H1 (cell line): ENCODE results near the gene BNC1. TPM values are rescaled to one million over a fixed set of nuclear protein-coding genes. Genes with fewer than 3 reads are reported as not detected.

Experiments used
- CTCF ChIA-PET: fragments of 300-600 bp; sonication (Branson Sonifier 250); formaldehyde crosslinking; loops from one replicate; lab custom pipeline; 2021; ENCODE audit not compliant: partially characterized antibody; lab: Charles Lee
- POLR2A ChIA-PET: fragments of 300-600 bp; sonication (Branson Sonifier 250); formaldehyde crosslinking; loops from one replicate; lab custom pipeline; 2021; ENCODE audit warnings: inconsistent platforms; ENCODE audit not compliant: partially characterized antibody; lab: Charles Lee
- DNase-seq, 2 experiments: peaks; one replicate each; pipeline versions ENCODE4 v3.0.0 to v3.0.0-alpha.2; 2010 to 2022; ENCODE audit warnings: low spot score in 2 of 2, low read depth in 1 of 2, mixed read lengths in 1 of 2
- FAIRE-seq: peaks from 2 replicates; lab custom pipeline; 2011; peaks lifted over from hg19 to GRCh38; lab: Jason Lieb, UNC
- H2AFZ ChIP-seq: 2 replicates; pipeline ENCODE4 v1.8.1; 2012; ENCODE audit warnings: low read length, inconsistent platforms
- H2AK5ac ChIP-seq: 2 replicates; pipeline ENCODE4 v1.6.1; 2013; ENCODE audit warnings: low read depth, low read length
- H2BK120ac ChIP-seq: replicated peaks from 2 replicates; pipeline ENCODE3; 2013; ENCODE audit warnings: low read depth, low read length, inconsistent platforms
- H2BK12ac ChIP-seq: 2 replicates; pipeline ENCODE4 v1.6.1; 2013; ENCODE audit warnings: low read depth, low read length
- H2BK15ac ChIP-seq: 2 replicates; pipeline ENCODE4 v1.6.1; 2013; ENCODE audit warnings: low read length
- H2BK20ac ChIP-seq: 2 replicates; pipeline ENCODE4 v1.6.1; 2013; ENCODE audit warnings: low read length
- H2BK5ac ChIP-seq: 2 replicates; pipeline ENCODE4 v1.6.1; 2013; ENCODE audit warnings: low read depth, low read length
- H3K14ac ChIP-seq: 2 replicates; pipeline ENCODE4 v1.6.1; 2013; ENCODE audit warnings: inconsistent platforms; ENCODE audit not compliant: insufficient read length
- H3K18ac ChIP-seq: 2 replicates; pipeline ENCODE4 v1.6.1; 2013; ENCODE audit warnings: low read length; ENCODE audit errors: extremely low read depth
- H3K23ac ChIP-seq: 2 replicates; pipeline ENCODE4 v1.6.1; 2013; ENCODE audit warnings: inconsistent platforms; ENCODE audit not compliant: insufficient read length
- H3K23me2 ChIP-seq: 2 replicates; pipeline ENCODE4 v1.6.1; 2013; ENCODE audit warnings: low read depth, low read length
- H3K27ac ChIP-seq: 2 replicates; pipeline ENCODE4 v1.6.1; 2011; ENCODE audit warnings: low read depth, low read length, inconsistent platforms
- H3K27me3 ChIP-seq, 4 experiments: replicated peaks in 1 of 4; 1 replicate in 1 of 4; 2 replicates in 3 of 4; pipeline versions ENCODE4 v1.6.1 to v1.8.1; 2011 to 2013; ENCODE audit warnings: low read length in 3 of 4, mild to moderate bottlenecking in 3 of 4, inconsistent platforms in 2 of 4, mixed read lengths in 2 of 4, moderate library complexity in 1 of 4; ENCODE audit not compliant: control insufficient read depth in 3 of 4, insufficient read depth in 3 of 4; ENCODE audit errors: extremely low read depth in 1 of 4
- H3K36me3 ChIP-seq, 4 experiments: 2 replicates each; pipeline versions ENCODE4 v1.6.1 to v1.8.1; 2011 to 2013; ENCODE audit warnings: mild to moderate bottlenecking in 4 of 4, low read length in 3 of 4, moderate library complexity in 2 of 4, control low read depth in 1 of 4, inconsistent platforms in 1 of 4; ENCODE audit not compliant: insufficient read depth in 4 of 4, control insufficient read depth in 2 of 4
- H3K4ac ChIP-seq: replicated peaks from 2 replicates; pipeline ENCODE3; 2013; ENCODE audit warnings: low read length, low read depth, mixed read lengths, inconsistent platforms; ENCODE audit not compliant: insufficient read length
- H3K4me1 ChIP-seq, 4 experiments: replicated peaks in 1 of 4; 1 replicate in 1 of 4; 2 replicates in 3 of 4; pipeline versions ENCODE4 v1.6.1 to v1.8.1; 2011 to 2013; ENCODE audit warnings: low read length in 3 of 4, inconsistent platforms in 2 of 4, mixed read lengths in 1 of 4; ENCODE audit not compliant: insufficient read depth in 4 of 4, control insufficient read depth in 3 of 4
- H3K4me2 ChIP-seq, 2 experiments: 2 replicates each; pipeline versions ENCODE4 v1.6.1 to v1.8.1; 2011 to 2013; ENCODE audit warnings: low read depth in 2 of 2, low read length in 2 of 2, control low read depth in 1 of 2, inconsistent platforms in 1 of 2, mild to moderate bottlenecking in 1 of 2; ENCODE audit not compliant: insufficient read depth in 1 of 2
- H3K4me3 ChIP-seq, 4 experiments: fragments of 200-600, 300-600 bp in 1 of 4; sonication (generic), shearing (Covaris generic), sonication (Bioruptor Twin) in 1 of 4; 2 replicates each; pipeline versions ENCODE4 v1.5.1 to v1.8.1; 2011 to 2016; ENCODE audit warnings: low read length in 4 of 4, low read depth in 3 of 4, control low read depth in 2 of 4, inconsistent platforms in 2 of 4, mild to moderate bottlenecking in 2 of 4, mixed read lengths in 1 of 4, moderate library complexity in 1 of 4; ENCODE audit not compliant: insufficient read depth in 2 of 4; ENCODE audit errors: extremely low read depth in 1 of 4
- H3K56ac ChIP-seq: replicated peaks from 2 replicates; pipeline ENCODE3; 2013; ENCODE audit warnings: low read depth, mild to moderate bottlenecking, mixed read lengths, low read length, inconsistent platforms; ENCODE audit not compliant: insufficient read length
- H3K79me1 ChIP-seq: 2 replicates; pipeline ENCODE4 v1.6.1; 2013; ENCODE audit warnings: low read depth, low read length, control low read depth
- H3K79me2 ChIP-seq, 2 experiments: 2 replicates each; pipeline versions ENCODE4 v1.6.1 to v1.8.1; 2012 to 2013; ENCODE audit warnings: low read length in 2 of 2, mild to moderate bottlenecking in 2 of 2, inconsistent platforms in 1 of 2; ENCODE audit not compliant: insufficient read depth in 2 of 2, control insufficient read depth in 1 of 2
- H3K9ac ChIP-seq, 4 experiments: replicated peaks in 1 of 4; 1 replicate in 1 of 4; 2 replicates in 3 of 4; pipeline versions ENCODE4 v1.6.1 to v1.8.1; 2011 to 2013; ENCODE audit warnings: low read depth in 3 of 4, low read length in 3 of 4, control low read depth in 2 of 4, mild to moderate bottlenecking in 2 of 4, moderate library complexity in 2 of 4, inconsistent platforms in 1 of 4; ENCODE audit errors: extremely low read depth in 1 of 4
- H3K9me3 ChIP-seq, 2 experiments: 2 replicates each; pipeline versions ENCODE4 v1.6.1 to v1.8.1; 2012 to 2013; ENCODE audit warnings: mild to moderate bottlenecking in 2 of 2, moderate library complexity in 2 of 2, control low read depth in 1 of 2, inconsistent platforms in 1 of 2, low read depth in 1 of 2, low read length in 1 of 2, mixed read lengths in 1 of 2; ENCODE audit not compliant: insufficient read depth in 2 of 2
- H4K20me1 ChIP-seq, 2 experiments: replicated peaks in 1 of 2; 2 replicates each; pipeline versions ENCODE3 to v1.8.1; 2011 to 2013; ENCODE audit warnings: inconsistent platforms in 2 of 2, low read length in 2 of 2, mild to moderate bottlenecking in 1 of 2; ENCODE audit not compliant: insufficient read depth in 2 of 2, control insufficient read depth in 1 of 2
- H4K5ac ChIP-seq: 2 replicates; pipeline ENCODE4 v1.6.1; 2013; ENCODE audit warnings: low read length, low read depth, mixed read lengths, inconsistent platforms; ENCODE audit not compliant: insufficient read length
- H4K8ac ChIP-seq: 2 replicates; pipeline ENCODE4 v1.8.0; 2013; ENCODE audit warnings: mild to moderate bottlenecking, moderate library complexity, low read length, inconsistent platforms; ENCODE audit not compliant: insufficient read depth; ENCODE audit errors: extremely low read depth
- H4K91ac ChIP-seq: replicated peaks from 2 replicates; pipeline ENCODE3; 2013; ENCODE audit warnings: low read length, mixed read lengths, inconsistent platforms; ENCODE audit not compliant: insufficient read length
- BRCA1 ChIP-seq: IDR thresholded peaks from 2 replicates; pipeline ENCODE4 v1.6.1; 2012; ENCODE audit warnings: low read depth, low read length, improper control_type of control experiment
- EZH2 ChIP-seq: fragments of 200-600 bp; sonication (generic); IDR thresholded peaks from 2 replicates; pipeline ENCODE4 v1.7.1; 2012; ENCODE audit warnings: low read depth, mild to moderate bottlenecking, moderate library complexity, low read length, inconsistent platforms; ENCODE audit not compliant: severe bottlenecking
- KDM1A ChIP-seq: fragments of 200-600, 300-600 bp; sonication (generic); IDR thresholded peaks from 2 replicates; pipeline ENCODE4 v1.7.1; 2016; ENCODE audit warnings: mild to moderate bottlenecking, low read length, borderline replicate concordance
- KDM5A ChIP-seq: fragments of 200-600 bp; IDR thresholded peaks from 2 replicates; pipeline ENCODE4 v1.7.1; 2012; ENCODE audit warnings: mild to moderate bottlenecking, low read length, inconsistent platforms, mixed read lengths
- POLR2AphosphoS5 ChIP-seq: IDR thresholded peaks from 2 replicates; pipeline ENCODE4 v1.6.1; 2011; ENCODE audit warnings: low read depth, low read length
- SP1 ChIP-seq: IDR thresholded peaks from 2 replicates; pipeline ENCODE4 v1.6.1; 2011; ENCODE audit warnings: low read depth, low read length
- SRF ChIP-seq: IDR thresholded peaks from 2 replicates; pipeline ENCODE4 v1.6.1; 2011; ENCODE audit warnings: mild to moderate bottlenecking, low read depth, low read length, moderate library complexity
- ZNF274 ChIP-seq: IDR thresholded peaks from 2 replicates; pipeline ENCODE4 v1.7.0; 2012; ENCODE audit warnings: low read length, borderline replicate concordance; ENCODE audit errors: extremely low read depth
- WGBS, 2 experiments: shearing (Covaris generic) in 1 of 2; methylation state at CpG; one replicate each; pipeline versions ENCODE4 v1.1.6 to v1.1.7; 2013 to 2015; ENCODE audit warnings: low lambda C conversion rate in 2 of 2, mixed read lengths in 2 of 2, inconsistent platforms in 1 of 2, low coverage in 1 of 2, missing lambda C conversion rate in 1 of 2; ENCODE audit not compliant: insufficient replicate concordance in 2 of 2, insufficient coverage in 1 of 2, insufficient read length in 1 of 2; ENCODE audit errors: extremely low coverage in 1 of 2, missing lambda C conversion rate in 1 of 2; 5-methylcytosine and 5-hydroxymethylcytosine counted together
- polyA plus RNA-seq, 7 experiments: library from polyadenylated mRNA; depleted of rRNA in 3 of 7; stranded (reverse) in 5 of 7; unstranded in 2 of 7; fragments of >200 nt in 5 of 7; fragments of 200-250 nt in 2 of 7; gene quantifications; 1 replicate in 5 of 7; 2 replicates in 1 of 7; 4 replicates in 1 of 7; pipeline versions ENCODE4 v1.2.1 to v1.2.3, GENCODE V29; 2011 to 2013; ENCODE audit warnings: missing spikeins in 2 of 7, mixed read lengths in 2 of 7
- total RNA-seq: library from RNA; stranded (reverse); fragmentation: NEBNext Ultra II Directional; extraction: Animal tissue kit (Norgen Biotek cat#: 25700); gene quantifications from 2 replicates; pipeline ENCODE4 v1.2.1, GENCODE V29; 2021

BNC1 gene
- total and polyA plus RNA-seq, 2 of the 8 experiments (the other 6 are each of a cell fraction or from before 2014, with no cell fraction given): 0.99 to 2.1 TPM

- TF ChIP-seq BRCA1 (no peak), EZH2 (no peak), SP1 (no peak), KDM1A (no peak), ZNF274 (no peak), KDM5A (no peak), SRF (no peak), POLR2AphosphoS5 (no peak)
- TF ChIP-seq, all 59 proteins: peak for 0
- no peak overlapping the region for H2BK12ac ChIP-seq
- no peak overlapping the region for H3K9ac ChIP-seq
- no peaks in the 10 kb centered on the region for H3K79me2 ChIP-seq
- POLR2A ChIA-PET: no interaction called here
- H3K36me3 ChIP-seq: no peaks in the 10 kb centered on the region
- no peaks in the 10 kb centered on the region for H4K20me1 ChIP-seq
- H2AK5ac ChIP-seq: no peak overlapping the region
- H3K4me2 ChIP-seq: no peak overlapping the region
- DNase-seq (no peak), FAIRE-seq (no peak)
- H3K23ac ChIP-seq: no peak overlapping the region
- CTCF ChIA-PET: interaction anchor here (0.7 to 0.8 kb wide), 2 partner anchors 11 to 50 kb away, joined by 3 to 4 read pairs; no protein-coding TSS in a partner anchor
- H2BK120ac ChIP-seq: no peak overlapping the region
- no peak overlapping the region for H2BK5ac ChIP-seq
- H4K8ac ChIP-seq: no peak overlapping the region
- H3K4me3 ChIP-seq: no peak overlapping the region
- H3K4me1 ChIP-seq: no peaks in the 10 kb centered on the region
- no peaks in the 10 kb centered on the region for H3K23me2 ChIP-seq
- H4K5ac ChIP-seq: no peak overlapping the region
- H3K79me1 ChIP-seq: no peaks in the 10 kb centered on the region
- 97% methylated on average over 6 of the region's 6 CpGs; no CpG with 5 or more reads in 1 of the 2 experiments for WGBS, 2 experiments
- H3K27ac ChIP-seq: no peak overlapping the region
- H3K14ac ChIP-seq: no peak overlapping the region
- no peaks in the 10 kb centered on the region for H3K9me3 ChIP-seq
- no peak overlapping the region for H4K91ac ChIP-seq
- H3K4ac ChIP-seq: no peak overlapping the region
- H2AFZ ChIP-seq: no peak overlapping the region
- no peak overlapping the region for H3K56ac ChIP-seq
- H3K18ac ChIP-seq: no peak overlapping the region
- no peaks in the 10 kb centered on the region; a peak in 1 of 7 replicates for H3K27me3 ChIP-seq
- no peak overlapping the region for H2BK20ac ChIP-seq
- H2BK15ac ChIP-seq: no peak overlapping the region
These were observed 11.0 kb upstream of the BNC1 start for GRCh38 chr15:83295417-83295816.
